Muscle of arm (tissue), 12 donors: Measurements from ENCODE around the gene FSTL5. TPM values are rescaled to one million over a fixed set of nuclear protein-coding genes. Genes with fewer than 3 reads are reported as not detected.

Experiments
- DNase-seq: peaks from one replicate; pipeline ENCODE4 v3.0.0-alpha.2; 2013
- polyA plus RNA-seq, 12 donors: library from polyadenylated mRNA; unstranded; fragments of 120-200 nt; gene quantifications; one replicate each; pipeline ENCODE4 v1.2.1, GENCODE V29; 2013; ENCODE audit not compliant: insufficient read length in 12 of 12

Gene FSTL5
- polyA plus RNA-seq, 12 donors: 1.3 to 8.6 (median 5.2) TPM; not detected in 1

DNA sequence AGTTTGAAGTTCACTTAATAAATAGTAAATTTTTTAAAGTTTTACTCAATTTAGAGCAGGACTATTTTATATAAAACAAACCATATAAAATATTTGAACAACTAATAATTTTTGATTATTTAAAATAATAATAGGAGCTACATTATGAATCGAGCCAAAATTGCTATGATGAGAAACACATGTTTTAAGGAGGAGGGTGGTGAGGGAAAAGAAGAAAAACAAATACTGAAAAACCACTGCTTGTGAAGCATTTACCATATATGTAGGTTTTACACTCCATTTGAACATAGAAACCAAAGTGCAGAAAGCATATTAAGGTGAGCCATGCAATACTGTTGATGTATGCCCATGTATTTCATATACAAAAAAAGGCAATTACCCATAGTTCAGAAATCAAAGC lies 448.9 kb downstream of the FSTL5 start:
- DNase-seq: peak; percentile 18

GRCh38 chr4:161714022-161714751 lies 449.6 kb downstream of the FSTL5 start:
- DNase-seq: peak; percentile 25

DNA sequence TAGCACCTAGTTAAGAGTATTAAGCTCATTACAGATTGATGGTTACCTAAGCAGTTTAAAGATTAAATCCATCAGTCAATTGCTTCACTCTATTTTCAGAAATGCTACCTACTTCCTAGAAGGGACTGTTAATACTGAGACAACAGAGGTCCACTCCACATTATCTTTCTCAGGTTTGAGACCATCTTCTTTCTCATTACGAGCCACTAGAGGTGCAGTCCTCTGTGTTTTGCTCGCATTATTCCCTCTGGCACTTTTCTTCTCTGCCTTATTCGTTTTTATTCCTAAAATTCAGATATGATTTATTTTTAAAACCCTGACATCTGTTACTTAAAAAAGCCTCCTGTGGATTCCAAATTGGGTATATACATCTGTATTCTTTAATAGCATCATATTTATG lies 459.1 kb downstream of the FSTL5 start:
- no peak for DNase-seq

GRCh38 chr4:161704040-161704439 lies 459.8 kb downstream of the FSTL5 start:
- no peak for DNase-seq

DNA sequence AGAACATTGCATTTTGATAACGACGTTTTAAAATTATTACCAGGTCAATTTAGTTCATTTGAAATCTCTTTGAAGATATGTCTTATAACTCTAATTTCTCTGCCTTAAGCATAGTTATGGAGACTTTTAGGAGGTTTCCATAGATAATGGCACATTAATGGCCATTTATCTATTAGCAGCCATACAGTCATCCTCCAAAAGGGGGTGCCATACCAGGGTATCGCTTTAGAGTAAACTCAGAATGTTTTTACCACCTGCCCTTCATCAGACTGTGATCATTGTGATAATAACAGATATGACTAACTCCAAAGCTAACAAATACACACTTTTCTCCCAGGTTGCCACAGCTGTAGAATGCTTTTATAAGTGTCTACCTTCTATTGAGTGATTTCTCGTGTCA lies 461.5 kb downstream of the FSTL5 start:
- no peak for DNase-seq

GRCh38 chr4:161696944-161697343 lies 466.9 kb downstream of the FSTL5 start:
- DNase-seq: no peak

GRCh38 chr4:161680146-161680545 lies 483.7 kb downstream of the FSTL5 start:
- no peak for DNase-seq

GRCh38 chr4:161664740-161665139 lies 499.1 kb downstream of the FSTL5 start:
- DNase-seq: no peak

- no peak for DNase-seq
Observed at GRCh38 chr4:161663844-161664243, 500.0 kb downstream of the FSTL5 start.

GRCh38 chr4:161658676-161659075 lies 505.1 kb downstream of the FSTL5 start:
- DNase-seq: no peak

- no peak for DNase-seq
Observed at GRCh38 chr4:161657616-161658015, 506.2 kb downstream of the FSTL5 start.

- DNase-seq: no peak
Observed at GRCh38 chr4:161656594-161656993, 507.2 kb downstream of the FSTL5 start.

- no peak for DNase-seq
Observed at GRCh38 chr4:161655148-161655547, 508.7 kb downstream of the FSTL5 start.

- no peak for DNase-seq
Observed at GRCh38 chr4:161653697-161654096, 510.1 kb downstream of the FSTL5 start.

GRCh38 chr4:161651586-161651985 lies 512.2 kb downstream of the FSTL5 start:
- DNase-seq: no peak

DNA sequence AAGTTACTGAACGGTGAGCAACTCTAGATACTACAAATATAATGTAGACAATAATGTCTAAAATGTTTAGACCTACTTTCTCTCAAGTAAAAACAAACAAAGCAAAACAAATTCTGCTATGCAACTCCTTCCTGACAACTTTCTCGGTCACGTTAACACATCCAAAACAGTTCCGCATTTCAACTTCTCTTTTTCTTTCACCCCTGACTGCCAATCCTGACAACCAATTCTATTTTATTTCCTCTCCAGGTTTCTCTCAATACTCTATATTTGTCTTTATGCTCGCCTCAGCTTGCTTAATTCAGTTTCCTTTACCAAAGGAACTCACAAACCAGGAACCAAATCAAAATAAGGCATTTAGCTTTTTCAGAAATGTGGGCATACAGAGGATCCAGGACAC lies 513.0 kb downstream of the FSTL5 start:
- no peak for DNase-seq

GRCh38 chr4:161647757-161648156 lies 516.0 kb downstream of the FSTL5 start:
- DNase-seq: no peak

GRCh38 chr4:161642708-161643107 lies 521.1 kb downstream of the FSTL5 start:
- no peak for DNase-seq

- no peak for DNase-seq
Observed at GRCh38 chr4:161629694-161630441, 533.9 kb downstream of the FSTL5 start.

DNA sequence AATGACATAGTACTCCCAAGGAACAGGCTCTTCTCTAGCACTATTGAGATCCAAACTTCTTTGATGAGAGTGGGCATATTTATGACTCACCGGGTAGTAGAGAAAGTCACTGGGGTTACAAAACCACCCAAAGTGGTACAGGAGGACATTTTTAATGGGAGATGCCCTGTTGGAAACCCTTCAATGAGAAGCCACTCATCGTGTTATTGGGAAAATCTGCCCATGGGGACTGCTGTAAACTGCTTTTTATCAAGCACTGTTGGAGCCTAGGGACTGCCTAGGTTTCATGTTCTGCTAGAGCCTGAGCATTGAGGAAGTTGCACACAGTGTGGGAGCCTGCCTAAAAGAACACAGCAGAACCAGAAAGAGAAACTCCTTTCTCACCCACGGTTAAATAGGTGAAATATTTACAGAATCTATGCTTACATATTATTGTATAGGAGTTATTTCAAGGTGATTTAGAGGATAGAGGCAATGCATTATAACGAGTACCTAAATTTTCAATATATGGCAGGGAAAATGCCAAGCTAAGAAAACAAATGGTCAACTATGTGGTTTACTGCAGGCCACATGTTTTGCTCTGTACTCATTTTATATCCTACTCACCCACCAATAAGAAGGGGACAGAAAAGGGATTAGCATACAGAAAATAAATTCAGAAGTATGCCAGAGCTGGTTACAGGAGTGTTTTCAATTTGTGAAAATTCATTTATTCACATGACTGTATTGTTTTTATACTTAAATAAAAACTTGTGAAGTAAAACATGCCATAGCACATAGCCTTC lies 559.1 kb downstream of the FSTL5 start:
- no peak for DNase-seq

DNA sequence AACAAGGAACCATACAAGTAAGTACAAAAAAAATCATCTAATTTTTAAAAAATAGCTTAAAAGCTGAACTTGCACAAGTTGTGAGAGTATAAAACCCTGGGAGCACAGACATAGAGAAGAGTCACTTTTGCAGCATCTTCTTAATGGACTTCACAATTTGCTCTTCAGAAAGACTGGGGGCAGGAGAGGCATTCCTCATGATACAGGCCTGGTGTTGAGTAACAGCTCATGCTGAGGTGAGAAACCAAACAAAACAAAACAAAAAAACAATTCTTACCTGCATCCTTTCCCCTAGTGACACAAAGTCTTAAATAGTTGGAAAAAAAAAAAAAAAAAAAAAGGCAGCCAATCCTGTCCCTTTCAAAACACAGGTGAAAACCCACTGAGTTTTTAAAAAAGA lies 562.8 kb downstream of the FSTL5 start:
- no peak for DNase-seq

DNA sequence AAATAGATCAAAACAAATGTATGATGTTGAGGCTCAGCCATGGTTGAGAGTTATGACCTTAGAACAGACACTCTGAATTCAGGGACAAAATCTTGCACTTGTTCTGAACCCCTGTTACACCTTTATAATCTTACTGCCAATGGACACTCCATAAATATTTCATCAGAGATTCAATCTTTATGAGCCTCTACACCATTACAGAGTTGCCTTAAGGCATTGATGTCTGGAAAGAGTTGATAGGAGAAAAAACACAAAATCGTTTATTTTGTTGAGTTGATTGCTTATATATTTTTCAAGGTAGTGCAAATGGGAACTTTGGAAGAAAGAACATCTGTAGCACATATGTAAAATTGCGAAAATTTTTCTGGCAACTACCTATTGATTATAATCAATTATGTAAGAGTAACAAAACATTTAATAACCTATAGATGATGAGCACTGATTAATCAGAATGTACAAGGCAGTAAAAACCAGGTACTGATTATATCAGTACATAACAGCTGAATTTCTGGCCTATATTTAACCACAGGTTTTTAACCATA lies 568.5 kb downstream of the FSTL5 start:
- DNase-seq: no peak
